K562 (cell line): ENCODE measurements around the gene LRRC7. TPM values are rescaled to one million over a fixed set of nuclear protein-coding genes. Genes with fewer than 3 reads are reported as not detected.
A peak's percentile ranks its signal among the peaks of the same experiment; 100 is the strongest.

ENCODE experiments used
- ATAC-seq: fragments of 200-7000 bp; cut with Tn5 transposase; 3 replicates; pipeline ENCODE4 v1.9.1; 2020; ENCODE audit warnings: moderate library complexity
- BruUV-seq: library from RNA; stranded (reverse); fragments of 400-500 nt; replicated peaks from 2 replicates; lab custom pipeline; 2021; lab: Mats Ljungman, UMichigan
- CTCF ChIA-PET: fragments of 300-600 bp; formaldehyde crosslinking; extraction: SDS; loops from one replicate; lab custom pipeline; 2021; ENCODE audit warnings: low intra/inter-chr PET ratio; lab: Yijun Ruan, JAX
- POLR2A ChIA-PET: fragments of 300-600, 350-650 bp; sonication (Branson Sonifier 250); formaldehyde crosslinking; extraction: SDS; loops from one replicate; lab custom pipeline; 2021; ENCODE audit warnings: antibody characterized with exemption, inconsistent platforms; lab: Yijun Ruan, JAX
- DNase-seq, 4 experiments: peaks; one replicate each; pipeline versions ENCODE4 v3.0.0 to v3.0.0-alpha.2; 2011 to 2018; ENCODE audit warnings: low spot score in 3 of 4, mixed read lengths in 3 of 4; ENCODE audit errors: extremely low read depth in 1 of 4
- FAIRE-seq: peaks from 2 replicates; lab custom pipeline; 2011; peaks lifted over from hg19 to GRCh38; lab: Jason Lieb, UNC
- H2AFZ ChIP-seq: 2 replicates; pipeline ENCODE4 v1.6.0; 2011; ENCODE audit warnings: low read depth, low read length, control low read depth, inconsistent platforms
- H3K27ac ChIP-seq: fragments of 200-600 bp; 3 replicates; pipeline ENCODE4 v1.8.0; 2011; ENCODE audit warnings: low read depth, mild to moderate bottlenecking, control low read depth, inconsistent platforms, low read length, moderate library complexity, mixed read lengths; ENCODE audit errors: extremely low read depth
- H3K27me3 ChIP-seq, 2 experiments: fragments of 300-600 bp in 1 of 2; 2 replicates in 1 of 2; 3 replicates in 1 of 2; pipeline versions ENCODE4 v1.6.0 to v1.8.0; 2011; ENCODE audit warnings: inconsistent platforms in 2 of 2, low read length in 2 of 2, mild to moderate bottlenecking in 1 of 2, mixed read lengths in 1 of 2, moderate library complexity in 1 of 2; ENCODE audit not compliant: control insufficient read depth in 2 of 2, insufficient read depth in 2 of 2
- H3K36me3 ChIP-seq: fragments of 300-600 bp; 3 replicates; pipeline ENCODE4 v1.8.0; 2011; ENCODE audit warnings: mild to moderate bottlenecking, low read length, inconsistent platforms; ENCODE audit not compliant: control insufficient read depth, insufficient read depth
- H3K4me1 ChIP-seq, 2 experiments: fragments of 200-600 bp in 1 of 2; replicated peaks in 1 of 2; 2 replicates in 1 of 2; 3 replicates in 1 of 2; pipeline versions ENCODE4 v1.5.1 to v1.8.0; 2011; ENCODE audit warnings: inconsistent platforms in 2 of 2, low read length in 2 of 2, mild to moderate bottlenecking in 1 of 2, mixed read lengths in 1 of 2, moderate library complexity in 1 of 2; ENCODE audit not compliant: control insufficient read depth in 2 of 2, insufficient read depth in 2 of 2
- H3K4me2 ChIP-seq: 2 replicates; pipeline ENCODE4 v1.6.1; 2011; ENCODE audit warnings: low read length, control low read depth, inconsistent platforms, mixed read lengths; ENCODE audit not compliant: insufficient read depth
- H3K4me3 ChIP-seq: fragments of 200-600 bp; sonication (generic), shearing (Covaris generic); 2 replicates; pipeline ENCODE4 v1.5.1; 2016; ENCODE audit warnings: control low read depth, inconsistent platforms
- H3K79me2 ChIP-seq: fragments of 200-600 bp; 3 replicates; pipeline ENCODE4 v1.8.0; 2011; ENCODE audit warnings: low read length, inconsistent platforms; ENCODE audit not compliant: control insufficient read depth, insufficient read depth
- H3K9ac ChIP-seq, 2 experiments: 2 replicates each; pipeline versions ENCODE4 v1.6.0 to v1.6.1; 2011; ENCODE audit warnings: low read depth in 2 of 2, low read length in 2 of 2, control low read depth in 1 of 2, inconsistent platforms in 1 of 2, mild to moderate bottlenecking in 1 of 2, mixed read lengths in 1 of 2; ENCODE audit not compliant: insufficient read depth in 1 of 2
- H3K9me1 ChIP-seq: one replicate; pipeline ENCODE4 v1.6.0; 2011; ENCODE audit warnings: inconsistent platforms, mild to moderate bottlenecking, low read length, moderate library complexity; ENCODE audit not compliant: control insufficient read depth, insufficient read depth
- H3K9me3 ChIP-seq: replicated peaks from 2 replicates; pipeline ENCODE4 v1.5.1; 2011; ENCODE audit warnings: low read depth, low read length, inconsistent platforms; ENCODE audit not compliant: control insufficient read depth, insufficient read depth
- H4K20me1 ChIP-seq: replicated peaks from 2 replicates; pipeline ENCODE4 v1.6.1; 2011; ENCODE audit warnings: low read length, inconsistent platforms, mixed read lengths; ENCODE audit not compliant: control insufficient read depth, insufficient read depth
- CREB1 ChIP-seq, 2 experiments: sonication (generic) in 1 of 2; formaldehyde crosslinking in 1 of 2; IDR thresholded peaks; 2 replicates each; pipeline versions ENCODE4 v1.6.1 to v1.8.0; 2012 to 2022; ENCODE audit warnings: inconsistent platforms in 1 of 2, mild to moderate bottlenecking in 1 of 2, missing genetic modification reagents in 1 of 2, moderate library complexity in 1 of 2
- ELF1 ChIP-seq: fragments of 200-800 bp; sonication (Bioruptor generic); IDR thresholded peaks from 2 replicates; pipeline ENCODE4 v1.6.1; 2016; ENCODE audit warnings: missing genetic modification characterization, missing compliant biosample characterization
- EP300 ChIP-seq: IDR thresholded peaks from 2 replicates; pipeline ENCODE4 v1.6.1; 2012; ENCODE audit warnings: low read length, improper control_type of control experiment
- ETV1 ChIP-seq: fragments of 450-650 bp; conservative IDR thresholded peaks from 2 replicates; pipeline ENCODE4 v1.6.1; 2016; ENCODE audit warnings: missing genetic modification characterization, control low read depth, low read depth, missing compliant biosample characterization
- HMG20B ChIP-seq: fragments of 250-450 bp; sonication (Bioruptor Pico); IDR thresholded peaks from 2 replicates; pipeline ENCODE4 v1.5.0; 2021; ENCODE audit warnings: mild to moderate bottlenecking
- MECOM ChIP-seq: fragments of 250-450 bp; sonication (Bioruptor Pico); IDR thresholded peaks from 2 replicates; pipeline ENCODE4 v1.8.0; 2022; ENCODE audit warnings: inconsistent platforms
- MTF1 ChIP-seq: fragments of 250-450 bp; sonication (Bioruptor Pico); IDR thresholded peaks from 2 replicates; pipeline ENCODE4 v1.9.0; 2021; ENCODE audit warnings: moderate library complexity, mild to moderate bottlenecking, inconsistent platforms, borderline replicate concordance
- POLR2G ChIP-seq: fragments of 200-400 bp; formaldehyde crosslinking; IDR thresholded peaks from 2 replicates; pipeline ENCODE4 v1.6.1; 2017; ENCODE audit warnings: low read depth, mild to moderate bottlenecking, antibody characterized with exemption, low read length, moderate library complexity
- RFX5 ChIP-seq: IDR thresholded peaks from 2 replicates; pipeline ENCODE4 v1.6.1; 2011; ENCODE audit warnings: low read depth, mild to moderate bottlenecking, improper control_type of control experiment, low read length
- SRSF7 ChIP-seq: fragments of 200-400 bp; formaldehyde crosslinking; optimal IDR thresholded peaks from 2 replicates; pipeline ENCODE3; 2017; ENCODE audit warnings: mild to moderate bottlenecking, low read depth, low read length
- TAL1 ChIP-seq: fragments of 450-650 bp; IDR thresholded peaks from 2 replicates; pipeline ENCODE4 v1.6.1; 2016; ENCODE audit warnings: mild to moderate bottlenecking
- TARDBP ChIP-seq: fragments of 450-650 bp; IDR thresholded peaks from 2 replicates; pipeline ENCODE4 v1.6.1; 2016
- ZNF184 ChIP-seq: sonication (generic); formaldehyde crosslinking; IDR thresholded peaks from 2 replicates; pipeline ENCODE4 v1.5.0; 2020; ENCODE audit warnings: missing genetic modification reagents
- ZNF445 ChIP-seq: fragments of 250-450 bp; sonication (Bioruptor Pico); IDR thresholded peaks from 2 replicates; pipeline ENCODE4 v1.4.0; 2020; ENCODE audit warnings: low read depth, mild to moderate bottlenecking, moderate library complexity
- WGBS: fragments of 100-300 bp; shearing (Covaris generic); methylation state at CpG from one replicate; pipeline ENCODE4 v1.1.6; 2016; ENCODE audit warnings: low coverage, mixed read lengths; ENCODE audit not compliant: insufficient coverage; ENCODE audit errors: missing lambda C conversion rate; 5-methylcytosine and 5-hydroxymethylcytosine counted together
- in situ Hi-C: fragments of 300-500 bp; cut with MboI; formaldehyde crosslinking; loops from 4 replicates; pipeline ENCODE4 v1.15.0; 2018; ENCODE audit warnings: inconsistent platforms, mixed read lengths
- intact Hi-C: fragments of 100-400 bp; cut with micrococcal nuclease; formaldehyde crosslinking; loops from 2 replicates; pipeline ENCODE4 v1.14.2; 2022
- polyA plus RNA-seq, 8 experiments: library from polyadenylated mRNA; depleted of rRNA in 4 of 8; stranded (reverse) in 5 of 8; unstranded in 3 of 8; fragments of >200 nt; fragmentation: Nextera tagmentation in 2 of 8; fragmentation: Illumina TruSeq in 1 of 8; extraction: Ambion mirVana in 2 of 8; extraction: Trizol in 1 of 8; gene quantifications; 2 replicates each; pipeline versions ENCODE4 v1.2.1 to v1.2.3, GENCODE V29; 2011 to 2014; ENCODE audit warnings: inconsistent platforms in 1 of 8, missing spikeins in 1 of 8
- total RNA-seq, 7 experiments: library from RNA; depleted of rRNA in 6 of 7; stranded (reverse); fragments of >200 nt in 6 of 7; fragmentation: Illumina TruSeq in 2 of 7; extraction: Trizol in 2 of 7; gene quantifications; 2 replicates each; pipeline versions ENCODE4 v1.2.1 to v1.2.3, GENCODE V29; 2011 to 2021; ENCODE audit warnings: low replicate concordance in 1 of 7
- TF ChIP-seq, protein P1 (sequence below): fragments of 450-650 bp; IDR thresholded peaks from 2 replicates; pipeline ENCODE4 v1.6.1; 2016; ENCODE audit warnings: mild to moderate bottlenecking
- TF ChIP-seq, protein P2 (sequence below), 2 experiments: fragments of 200-800 bp in 1 of 2; sonication (Bioruptor generic) in 1 of 2; sonication (generic) in 1 of 2; formaldehyde crosslinking in 1 of 2; IDR thresholded peaks in 1 of 2; conservative IDR thresholded peaks in 1 of 2; 2 replicates each; pipeline versions ENCODE4 v1.5.0 to v1.6.1; 2016 to 2020; ENCODE audit warnings: missing compliant biosample characterization in 1 of 2, missing genetic modification characterization in 1 of 2, missing genetic modification reagents in 1 of 2

The LRRC7 gene
- total and polyA plus RNA-seq, 9 of the 15 experiments (the other 6 are each of a cell fraction or from before 2014, with no cell fraction given) = 0.09 to 0.94 (median 0.49) TPM

DNA sequence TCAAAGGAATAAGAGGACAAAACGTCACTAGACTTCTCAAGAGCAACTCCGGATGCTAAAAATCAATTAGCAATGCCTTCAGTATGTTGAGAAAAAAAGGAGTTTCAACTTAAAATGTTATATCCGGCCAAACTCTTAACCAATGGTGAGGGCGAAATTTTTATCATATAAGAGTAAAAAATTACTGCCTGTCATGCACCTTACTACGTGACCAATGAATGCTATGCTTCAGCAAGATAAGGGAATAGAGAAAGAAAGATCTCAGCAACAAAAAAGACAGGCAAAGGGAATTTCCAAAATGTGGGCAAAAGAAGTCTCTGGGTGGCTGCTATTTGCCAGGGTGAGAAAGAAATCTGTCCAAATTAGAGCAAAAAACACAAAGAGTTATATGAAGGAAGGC lies 47.4 kb upstream of the LRRC7 start:
- intact Hi-C loops = no loop called here
- TF ChIP-seq MTF1 = no peak
- 0 out of 2 replicates have a peak, but pooled peaks have one; percentile 6 for TF ChIP-seq TAL1
- TF ChIP-seq CREB1 (IDR thresholded peaks at IDR 0.05) = no peak
- no peak for TF ChIP-seq CREB1 (CRISPR knock-in tag; IDR thresholded peaks at IDR 0.05)
- TF ChIP-seq, protein P1, sequence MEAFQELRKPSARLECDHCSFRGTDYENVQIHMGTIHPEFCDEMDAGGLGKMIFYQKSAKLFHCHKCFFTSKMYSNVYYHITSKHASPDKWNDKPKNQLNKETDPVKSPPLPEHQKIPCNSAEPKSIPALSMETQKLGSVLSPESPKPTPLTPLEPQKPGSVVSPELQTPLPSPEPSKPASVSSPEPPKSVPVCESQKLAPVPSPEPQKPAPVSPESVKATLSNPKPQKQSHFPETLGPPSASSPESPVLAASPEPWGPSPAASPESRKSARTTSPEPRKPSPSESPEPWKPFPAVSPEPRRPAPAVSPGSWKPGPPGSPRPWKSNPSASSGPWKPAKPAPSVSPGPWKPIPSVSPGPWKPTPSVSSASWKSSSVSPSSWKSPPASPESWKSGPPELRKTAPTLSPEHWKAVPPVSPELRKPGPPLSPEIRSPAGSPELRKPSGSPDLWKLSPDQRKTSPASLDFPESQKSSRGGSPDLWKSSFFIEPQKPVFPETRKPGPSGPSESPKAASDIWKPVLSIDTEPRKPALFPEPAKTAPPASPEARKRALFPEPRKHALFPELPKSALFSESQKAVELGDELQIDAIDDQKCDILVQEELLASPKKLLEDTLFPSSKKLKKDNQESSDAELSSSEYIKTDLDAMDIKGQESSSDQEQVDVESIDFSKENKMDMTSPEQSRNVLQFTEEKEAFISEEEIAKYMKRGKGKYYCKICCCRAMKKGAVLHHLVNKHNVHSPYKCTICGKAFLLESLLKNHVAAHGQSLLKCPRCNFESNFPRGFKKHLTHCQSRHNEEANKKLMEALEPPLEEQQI = no peak
- TF ChIP-seq RFX5 = no peak
- TF ChIP-seq ZNF184 (CRISPR knock-in tag) = no peak
- TF ChIP-seq MECOM (CRISPR knock-in tag) = no peak
- no peak for TF ChIP-seq ZNF445 (CRISPR knock-in tag)
- no peak for TF ChIP-seq POLR2G
- TF ChIP-seq, protein P2, sequence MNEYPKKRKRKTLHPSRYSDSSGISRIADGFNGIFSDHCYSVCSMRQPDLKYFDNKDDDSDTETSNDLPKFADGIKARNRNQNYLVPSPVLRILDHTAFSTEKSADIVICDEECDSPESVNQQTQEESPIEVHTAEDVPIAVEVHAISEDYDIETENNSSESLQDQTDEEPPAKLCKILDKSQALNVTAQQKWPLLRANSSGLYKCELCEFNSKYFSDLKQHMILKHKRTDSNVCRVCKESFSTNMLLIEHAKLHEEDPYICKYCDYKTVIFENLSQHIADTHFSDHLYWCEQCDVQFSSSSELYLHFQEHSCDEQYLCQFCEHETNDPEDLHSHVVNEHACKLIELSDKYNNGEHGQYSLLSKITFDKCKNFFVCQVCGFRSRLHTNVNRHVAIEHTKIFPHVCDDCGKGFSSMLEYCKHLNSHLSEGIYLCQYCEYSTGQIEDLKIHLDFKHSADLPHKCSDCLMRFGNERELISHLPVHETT (CRISPR knock-in tag; conservative IDR thresholded peaks at IDR 0.05 in 1 of 2, IDR thresholded peaks at IDR 0.05 in 1 of 2) = no peak
- no peak for TF ChIP-seq SRSF7
- TF ChIP-seq ELF1 (tag) = no peak
- no peak for TF ChIP-seq HMG20B (CRISPR knock-in tag)
- no peak for TF ChIP-seq TARDBP
- peak; percentile 3; the same call in 1 of the 2 replicates for TF ChIP-seq EP300
- TF ChIP-seq ETV1 (tag) = 0 out of 2 replicates have a peak, but pooled peaks have one; percentile 18

More for the DNA sequence above, 47.4 kb upstream of the LRRC7 start:
- 5% methylated on average over 5 of the region's 5 CpGs for WGBS
- Histone ChIP-seq H4K20me1 (no peaks in the 10 kb centered on the region), H3K4me2 (no peak overlapping the region), H3K27me3 (no peaks in the 10 kb centered on the region), H3K36me3 (no peaks in the 10 kb centered on the region; the same call in 2 of the 3 replicates), H2AFZ (peak overlapping the region; percentile 57), H3K27ac (no peak overlapping the region; the same call in 2 of the 3 replicates), H3K4me3 (no peak overlapping the region), H3K9me1 (no peaks in the 10 kb centered on the region), H3K79me2 (no peaks in the 10 kb centered on the region), H3K4me1 (peaks cover 0 to 7% of the 10 kb centered on the region in 2 experiments; a peak in 2 of 5 replicates), H3K9ac (no peak overlapping the region), H3K9me3 (no peaks in the 10 kb centered on the region)
- in situ Hi-C loops = no loop called here
- ChIA-PET CTCF (no interaction called here), POLR2A (no interaction called here)
- BruUV-seq = no TSS peak
- DNase-seq = peak in 2 of 4 experiments; percentile 22 to 34
- peak; percentile 19 for FAIRE-seq
- peak; percentile 69 for ATAC-seq
